GM21786 (cell line): Measurements from ENCODE around the gene B9D2.
"Not testable (repeated sequence)": the region's sequence is repeated elsewhere in the genome, so short reads cannot be mapped to it uniquely, and the experiment has no call there.

Source experiments
- ATAC-seq: cut with Tn5 transposase; IDR thresholded peaks from one replicate; pipeline ENCODE4 v1.9.1; 2021; ENCODE audit not compliant: unreplicated experiment

Gene B9D2

GRCh38 chr19:41363753-41364523 lies at the start of gene B9D2:
TSS of gene B9D2 (minus strand) at chr19:41364149. CDS start at chr19:41363519, 630 bp downstream.
- ATAC-seq, result peak; percentile 78

GRCh38 chr19:41412953-41413352 lies 49.0 kb upstream of the B9D2 start:
- ATAC-seq, result no peak

- no peak for ATAC-seq
Measured at GRCh38 chr19:41411968-41412265, 48.0 kb upstream of the B9D2 start.

- ATAC-seq, result no peak
Measured at GRCh38 chr19:41411100-41411967, 47.4 kb upstream of the B9D2 start.

GRCh38 chr19:41410336-41411054 lies 46.5 kb upstream of the B9D2 start:
- ATAC-seq, result no peak

- ATAC-seq, result no peak
Measured at GRCh38 chr19:41409288-41409687, 45.3 kb upstream of the B9D2 start.

GRCh38 chr19:41408846-41409245 lies 44.9 kb upstream of the B9D2 start:
- not testable (repeated sequence) for ATAC-seq

GRCh38 chr19:41408256-41408655 lies 44.3 kb upstream of the B9D2 start:
- ATAC-seq, result no peak

- no peak for ATAC-seq
Measured at GRCh38 chr19:41407271-41407670, 43.3 kb upstream of the B9D2 start.

- ATAC-seq, result no peak
Measured at GRCh38 chr19:41405776-41406175, 41.8 kb upstream of the B9D2 start.

GRCh38 chr19:41403181-41403970 lies 39.4 kb upstream of the B9D2 start:
- ATAC-seq, result no peak

- ATAC-seq, result no peak
Measured at GRCh38 chr19:41402010-41402409, 38.1 kb upstream of the B9D2 start.

- ATAC-seq, result no peak
Measured at GRCh38 chr19:41401483-41401882, 37.5 kb upstream of the B9D2 start.

- ATAC-seq, result no peak
Measured at GRCh38 chr19:41399525-41399924, 35.6 kb upstream of the B9D2 start.

- no peak for ATAC-seq
Measured at GRCh38 chr19:41399091-41399490, 35.1 kb upstream of the B9D2 start.

- no peak for ATAC-seq
Measured at GRCh38 chr19:41398598-41398997, 34.6 kb upstream of the B9D2 start.

- ATAC-seq, result no peak
Measured at GRCh38 chr19:41398050-41398418, 34.1 kb upstream of the B9D2 start.

GRCh38 chr19:41397086-41398049 lies 33.4 kb upstream of the B9D2 start, which contains the start of the genes BCKDHA and EXOSC5:
TSS of gene BCKDHA (plus strand) at chr19:41397818. CDS start at chr19:41397828, 10 bp downstream.
TSS of gene EXOSC5 (minus strand) at chr19:41397359. CDS start at chr19:41397328, 31 bp downstream.
- peak; percentile 96 for ATAC-seq

GRCh38 chr19:41395355-41395754 lies 31.4 kb upstream of the B9D2 start:
- no peak for ATAC-seq

GRCh38 chr19:41392775-41393174 lies 28.8 kb upstream of the B9D2 start:
- no peak for ATAC-seq
